Ectodermal cell (in vitro differentiated cells): Measurements from ENCODE around the gene TOMM70.
"Not testable (repeated sequence)": the region's sequence is repeated elsewhere in the genome, so short reads cannot be mapped to it uniquely, and the experiment has no call there.

Experiments
- H3K27ac ChIP-seq: 2 replicates; pipeline ENCODE4 v1.7.0; 2013; ENCODE audit warnings: mild to moderate bottlenecking, low read depth, low read length; ENCODE audit not compliant: insufficient read depth, poor library complexity, severe bottlenecking
- H3K27me3 ChIP-seq: 2 replicates; pipeline ENCODE4 v1.7.0; 2013; ENCODE audit warnings: mild to moderate bottlenecking, low read length; ENCODE audit not compliant: insufficient read depth, control insufficient read depth, poor library complexity, severe bottlenecking
- H3K36me3 ChIP-seq: one replicate; pipeline ENCODE4 v1.7.0; 2013; ENCODE audit warnings: low read length; ENCODE audit not compliant: control insufficient read depth, insufficient read depth
- H3K4me1 ChIP-seq: one replicate; pipeline ENCODE4 v1.7.0; 2013; ENCODE audit warnings: low read length; ENCODE audit not compliant: control insufficient read depth, insufficient read depth
- H3K4me3 ChIP-seq: 2 replicates; pipeline ENCODE4 v1.7.0; 2013; ENCODE audit warnings: low read depth, low read length, control low read depth; ENCODE audit not compliant: insufficient read depth
- H3K9me3 ChIP-seq: 2 replicates; pipeline ENCODE4 v1.7.0; 2013; ENCODE audit warnings: mild to moderate bottlenecking, low read length, moderate library complexity; ENCODE audit not compliant: control insufficient read depth
- WGBS, 2 experiments: methylation state at CpG; one replicate each; pipeline ENCODE4 v1.1.7; 2013; ENCODE audit warnings: missing lambda C conversion rate in 2 of 2; 5-methylcytosine and 5-hydroxymethylcytosine counted together

TOMM70 gene

DNA sequence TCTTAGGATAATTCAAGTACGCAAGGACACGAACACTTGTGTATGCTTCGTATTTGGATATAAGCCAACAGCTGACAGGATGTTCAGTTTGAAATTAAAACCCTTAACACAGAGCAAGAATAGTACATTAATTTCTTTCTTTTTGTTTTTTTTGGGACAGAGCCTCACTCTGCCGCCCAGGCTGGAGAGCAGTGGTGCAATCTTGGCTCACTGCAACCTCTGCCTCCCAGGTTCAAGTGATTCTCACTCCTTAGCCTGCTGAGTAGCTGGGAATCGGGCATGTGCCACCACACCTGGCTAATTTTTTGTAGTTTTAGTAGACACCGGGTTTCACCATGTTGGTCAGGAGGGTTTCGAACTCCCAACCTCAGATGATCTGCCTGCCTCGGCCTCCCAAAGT is 32.4 kb downstream of the TOMM70 start:
- Histone ChIP-seq H3K36me3 (peaks cover 13% of the 10 kb centered on the region), H3K4me1 (no peaks in the 10 kb centered on the region), H3K27ac (no peak overlapping the region), H3K27me3 (no peaks in the 10 kb centered on the region), H3K9me3 (no peaks in the 10 kb centered on the region), H3K4me3 (no peak overlapping the region)
- 94% methylated on average over 8 of the region's 8 CpGs for WGBS, 2 experiments

DNA sequence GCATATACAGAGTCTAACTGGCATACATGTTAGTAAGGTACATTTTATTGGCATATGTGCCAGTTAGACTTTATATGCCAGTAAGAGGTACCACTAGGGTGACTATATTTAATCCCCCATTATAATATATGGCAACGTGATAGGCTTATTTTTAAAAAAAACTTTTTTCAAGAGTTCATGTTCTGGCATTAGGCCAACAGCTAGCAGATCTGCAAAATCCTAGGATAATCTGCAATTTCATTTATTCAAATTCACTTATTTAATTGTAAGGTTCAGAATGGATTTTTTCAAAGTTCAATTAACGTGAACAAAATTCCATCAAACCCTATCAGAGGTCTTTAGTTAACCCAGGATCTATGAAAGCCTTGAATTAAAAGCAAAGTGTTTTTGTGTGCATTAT is 34.5 kb downstream of the TOMM70 start:
- no peaks in the 10 kb centered on the region for H3K4me1 ChIP-seq
- no peaks in the 10 kb centered on the region for H3K27me3 ChIP-seq
- WGBS, 2 experiments, result 89 to 93% methylated on average over 1 to 2 of the region's 2 CpGs
- no peak overlapping the region for H3K27ac ChIP-seq
- no peak overlapping the region for H3K4me3 ChIP-seq
- peaks cover 15% of the 10 kb centered on the region for H3K36me3 ChIP-seq
- H3K9me3 ChIP-seq, result no peaks in the 10 kb centered on the region

DNA sequence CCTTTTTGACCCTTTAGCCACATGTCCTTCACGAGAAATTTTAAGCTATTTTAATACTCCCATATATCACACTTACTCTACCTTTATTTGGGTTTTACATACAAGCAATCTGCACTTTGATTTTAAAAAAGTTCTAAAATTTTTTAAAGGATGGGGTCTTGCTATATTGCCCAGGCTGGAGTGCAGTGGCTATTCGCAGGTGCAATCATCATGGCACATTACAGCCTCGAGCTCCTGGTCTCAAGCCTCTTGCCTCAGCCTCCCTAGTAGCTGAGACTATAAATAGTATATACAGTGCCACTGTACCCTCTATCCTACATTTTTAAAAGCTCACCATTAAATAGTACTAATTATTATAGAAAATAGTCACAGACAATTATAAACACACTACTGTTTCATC is 36.5 kb downstream of the TOMM70 start:
- no peak overlapping the region for H3K4me3 ChIP-seq
- WGBS, 2 experiments, result 95% methylated on average over 3 of the region's 3 CpGs
- no peaks in the 10 kb centered on the region for H3K27me3 ChIP-seq
- no peaks in the 10 kb centered on the region for H3K4me1 ChIP-seq
- peaks cover 21% of the 10 kb centered on the region for H3K36me3 ChIP-seq
- H3K27ac ChIP-seq, result no peak overlapping the region
- H3K9me3 ChIP-seq, result no peaks in the 10 kb centered on the region

DNA sequence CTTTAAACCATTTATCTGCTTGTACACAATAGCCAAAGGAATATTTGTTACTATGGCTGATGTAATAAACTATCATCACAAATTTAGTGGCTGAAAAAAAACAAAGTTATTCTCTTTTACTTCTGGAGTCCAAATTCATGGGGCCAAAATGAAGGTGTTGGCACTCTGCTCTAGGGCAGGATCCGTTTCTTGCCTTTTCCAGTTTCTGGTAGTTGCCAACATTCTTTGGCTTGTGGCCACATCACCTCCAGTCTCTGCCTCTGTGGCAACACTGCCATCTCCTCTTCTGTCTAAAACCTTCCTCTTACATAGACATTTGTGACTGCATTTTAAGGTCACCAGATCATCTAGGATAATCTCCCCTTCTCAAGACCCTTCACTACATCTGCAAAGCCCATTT is 39.0 kb downstream of the TOMM70 start:
- Histone ChIP-seq H3K4me1 (no peaks in the 10 kb centered on the region), H3K4me3 (no peak overlapping the region), H3K36me3 (peaks cover 18% of the 10 kb centered on the region), H3K27me3 (no peaks in the 10 kb centered on the region), H3K9me3 (no peaks in the 10 kb centered on the region), H3K27ac (no peak overlapping the region)
- 94 to 98% methylated on average over 1 of the region's 1 CpG for WGBS, 2 experiments

DNA sequence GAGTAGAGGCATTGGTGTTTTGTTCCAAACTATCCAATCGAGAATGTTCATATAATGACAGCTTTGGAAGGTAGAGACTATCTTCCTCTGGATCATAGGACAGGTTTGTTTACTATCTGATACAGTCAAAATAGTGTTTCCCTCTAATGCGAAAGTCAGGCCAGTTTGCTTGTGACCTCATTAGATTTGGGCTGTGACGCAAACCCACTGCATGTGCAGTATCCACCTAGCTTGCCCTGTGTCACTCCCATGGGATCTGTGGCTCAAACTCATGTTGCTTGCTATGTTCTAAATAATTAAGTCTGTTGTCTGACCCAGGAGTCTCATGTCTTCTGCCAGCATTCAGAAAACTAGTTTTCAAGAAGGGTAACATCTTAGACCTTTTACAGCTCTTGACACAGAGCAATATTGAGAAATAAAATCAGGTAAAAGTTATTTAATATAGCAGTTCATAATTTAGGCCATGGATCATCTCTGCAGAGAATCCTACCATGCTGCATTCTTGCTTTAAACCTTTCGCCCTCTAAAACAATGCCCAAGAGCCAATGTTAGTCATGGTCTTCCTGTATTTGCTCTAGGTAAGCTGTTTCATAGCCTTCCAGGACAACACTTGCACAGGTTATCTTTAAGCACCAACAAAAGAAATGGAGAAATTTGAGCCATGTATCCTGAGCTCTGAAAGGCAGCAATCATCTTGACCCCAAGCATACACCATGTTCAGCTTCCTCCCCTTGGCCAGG is 40.0 kb downstream of the TOMM70 start:
- Histone ChIP-seq H3K36me3 (peaks cover 14% of the 10 kb centered on the region), H3K27me3 (no peaks in the 10 kb centered on the region), H3K9me3 (no peaks in the 10 kb centered on the region), H3K27ac (no peak overlapping the region), H3K4me3 (no peak overlapping the region), H3K4me1 (no peaks in the 10 kb centered on the region)
- 93 to 95% methylated on average over 4 of the region's 4 CpGs for WGBS, 2 experiments

DNA sequence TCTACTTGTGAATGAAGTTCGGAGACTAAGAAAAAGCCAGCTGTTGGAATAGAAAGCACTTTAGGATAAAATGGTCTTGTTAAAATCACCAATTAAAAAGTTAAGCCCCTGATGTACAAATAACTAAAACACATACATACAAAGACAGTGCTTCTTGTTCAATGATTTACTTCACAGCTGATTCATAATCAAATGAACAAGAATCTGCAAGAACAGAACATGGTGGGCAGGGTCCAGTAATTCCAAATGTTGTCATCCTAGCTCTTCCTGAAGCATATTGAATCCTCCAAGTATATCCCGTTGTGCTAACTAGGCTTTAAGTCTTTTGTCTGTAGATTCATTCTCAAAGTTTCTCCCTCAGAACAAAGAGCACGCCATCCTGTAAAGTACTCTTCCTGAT is 41.9 kb downstream of the TOMM70 start:
- H3K27me3 ChIP-seq, result no peaks in the 10 kb centered on the region
- no peak overlapping the region for H3K27ac ChIP-seq
- no peaks in the 10 kb centered on the region for H3K9me3 ChIP-seq
- no peaks in the 10 kb centered on the region for H3K4me1 ChIP-seq
- WGBS, 2 experiments, result 92 to 93% methylated on average over 2 to 3 of the region's 3 CpGs
- H3K36me3 ChIP-seq, result peaks cover 17% of the 10 kb centered on the region
- H3K4me3 ChIP-seq, result no peak overlapping the region

DNA sequence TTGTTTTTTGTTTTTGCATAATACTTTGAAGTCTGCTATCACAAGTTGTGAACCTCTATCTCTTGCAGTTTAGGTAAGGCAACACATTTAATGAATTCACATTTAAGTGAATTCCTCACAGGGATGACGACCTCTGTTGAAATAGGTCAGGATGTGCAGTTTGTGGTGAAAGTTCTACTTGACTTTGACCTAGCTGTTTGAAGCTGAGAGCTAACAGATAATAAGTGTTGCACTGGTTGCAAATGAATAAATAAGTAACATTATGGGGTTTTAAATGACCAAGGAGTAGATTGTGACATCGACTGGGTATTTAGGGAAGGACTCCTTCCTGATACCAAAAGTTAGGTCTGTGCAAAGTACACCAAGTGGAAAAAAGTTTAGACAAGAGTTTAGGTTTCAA is 42.5 kb downstream of the TOMM70 start:
- Histone ChIP-seq H3K36me3 (peaks cover 17% of the 10 kb centered on the region), H3K4me1 (no peaks in the 10 kb centered on the region), H3K9me3 (no peaks in the 10 kb centered on the region), H3K27ac (no peak overlapping the region), H3K27me3 (no peaks in the 10 kb centered on the region), H3K4me3 (no peak overlapping the region)
- 93 to 98% methylated on average over 2 of the region's 2 CpGs for WGBS, 2 experiments

DNA sequence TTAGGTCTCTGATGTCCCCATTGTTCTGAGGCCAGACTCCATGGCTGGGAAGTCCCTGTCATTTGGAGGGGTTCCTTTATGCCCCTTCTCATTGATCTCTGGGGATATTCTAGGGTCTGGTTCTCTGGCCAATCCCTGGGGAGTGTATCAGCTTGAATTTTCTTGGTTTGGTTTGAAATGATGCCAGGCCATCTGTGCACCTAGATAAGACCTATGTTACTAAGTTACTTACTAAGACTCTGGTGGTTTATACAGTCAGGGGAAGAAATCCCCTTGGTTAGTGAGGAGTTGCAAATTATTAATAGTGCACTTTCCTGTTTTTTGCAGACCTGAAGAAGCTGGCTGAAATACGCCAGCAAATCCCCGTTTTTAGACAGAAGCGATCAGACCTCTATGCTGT is 46.0 kb downstream of the TOMM70 start:
- no peak overlapping the region for H3K27ac ChIP-seq
- WGBS, 2 experiments, result 83 to 98% methylated on average over 3 of the region's 3 CpGs
- no peak overlapping the region for H3K4me3 ChIP-seq
- no peaks in the 10 kb centered on the region for H3K9me3 ChIP-seq
- H3K27me3 ChIP-seq, result no peaks in the 10 kb centered on the region
- H3K36me3 ChIP-seq, result peaks cover 4% of the 10 kb centered on the region
- H3K4me1 ChIP-seq, result no peaks in the 10 kb centered on the region

DNA sequence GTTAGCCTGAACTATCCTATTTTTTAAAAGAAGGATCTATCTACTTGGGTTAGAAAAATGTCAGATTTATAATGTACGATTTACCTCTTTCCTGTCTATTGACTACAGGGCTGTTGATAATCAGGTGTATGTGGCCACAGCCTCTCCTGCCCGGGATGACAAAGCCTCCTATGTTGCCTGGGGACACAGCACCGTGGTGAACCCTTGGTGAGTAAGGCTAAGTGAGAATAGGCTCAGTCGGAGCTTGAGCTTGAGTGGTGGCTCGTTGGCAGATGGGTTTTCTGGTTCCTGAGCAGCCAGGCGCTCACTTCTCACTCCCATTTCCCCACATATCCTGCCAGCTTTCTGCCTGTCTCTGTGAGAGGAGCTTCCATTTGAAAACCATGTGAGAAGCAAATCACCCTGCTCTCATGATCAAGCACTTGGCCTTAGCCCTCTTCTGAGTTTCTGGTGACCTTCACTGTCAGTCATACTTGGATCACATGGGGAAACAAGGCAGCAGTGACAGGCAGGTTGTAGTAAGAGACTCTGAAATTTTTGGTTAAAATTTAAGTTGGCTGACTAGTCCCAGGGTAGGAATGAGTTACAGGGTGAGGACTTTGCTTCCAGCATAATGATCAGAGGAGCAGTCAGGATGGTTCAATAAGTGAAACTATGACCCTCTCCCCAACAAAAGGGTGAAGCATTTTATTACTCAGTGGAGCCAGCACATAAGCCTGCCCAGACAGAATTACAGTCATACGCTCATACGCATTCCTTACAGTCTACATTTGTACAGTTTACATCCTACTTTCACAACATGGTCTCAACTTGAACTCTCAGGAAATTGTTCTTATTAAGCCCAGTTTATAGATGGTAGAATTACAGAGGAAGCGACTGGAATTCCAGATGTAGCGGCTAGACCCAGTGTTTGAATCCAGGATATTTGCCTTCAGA is 48.3 kb downstream of the TOMM70 start:
- H3K4me3 ChIP-seq, result no peak overlapping the region
- WGBS, 2 experiments, result 93 to 97% methylated on average over 10 of the region's 10 CpGs
- no peaks in the 10 kb centered on the region for H3K9me3 ChIP-seq
- peaks cover 4% of the 10 kb centered on the region for H3K36me3 ChIP-seq
- H3K4me1 ChIP-seq, result no peaks in the 10 kb centered on the region
- H3K27me3 ChIP-seq, result no peaks in the 10 kb centered on the region
- H3K27ac ChIP-seq, result no peak overlapping the region

DNA sequence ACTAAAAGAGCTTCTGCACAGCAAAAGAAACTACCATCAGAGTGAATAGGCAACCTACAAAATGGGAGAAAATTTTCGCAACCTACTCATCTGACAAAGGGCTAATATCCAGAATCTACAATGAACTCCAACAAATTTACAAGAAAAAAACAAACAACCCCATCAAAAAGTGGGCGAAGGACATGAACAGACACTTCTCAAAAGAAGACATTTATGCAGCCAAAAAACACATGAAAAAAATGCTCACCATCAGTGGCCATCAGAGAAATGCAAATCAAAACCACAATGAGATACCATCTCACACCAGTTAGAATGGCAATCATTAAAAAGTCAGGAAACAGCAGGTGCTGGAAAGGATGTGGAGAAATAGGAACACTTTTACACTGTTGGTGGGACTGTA is 49.1 kb downstream of the TOMM70 start:
- not testable (repeated sequence) for H3K9me3 ChIP-seq, H3K27ac ChIP-seq, H3K4me1 ChIP-seq, H3K4me3 ChIP-seq, H3K27me3 ChIP-seq, H3K36me3 ChIP-seq
- WGBS, 2 experiments, result 83% methylated on average over 2 of the region's 2 CpGs; no CpG with 5 or more reads in 1 of the 2 experiments
